ENCODE results near the gene NIT1.

- TF ChIP-seq CTCF (IDR thresholded peaks at IDR 0.05 in 2 of 3, conservative IDR thresholded peaks at IDR 0.05 in 1 of 3; ENCODE audit: borderline replicate concordance in 1 of 3, insufficient read depth in 1 of 3, low read depth in 2 of 3, low read length in 2 of 3) (no peak), SIN3A (IDR thresholded peaks at IDR 0.05; ENCODE audit: low read depth) (no peak), EZH2 (IDR thresholded peaks at IDR 0.05) (no peak), EGR1 (IDR thresholded peaks at IDR 0.05; ENCODE audit: low read depth) (no peak), ZBTB33 (IDR thresholded peaks at IDR 0.05; ENCODE audit: extremely low read depth, insufficient replicate concordance, low read length) (no peak), YY1 (IDR thresholded peaks at IDR 0.05; ENCODE audit: extremely low read depth, insufficient replicate concordance, low read depth, low read length) (no peak), MAX (IDR thresholded peaks at IDR 0.05) (no peak), POLR2A (IDR thresholded peaks at IDR 0.05; ENCODE audit: borderline replicate concordance, extremely low read depth, insufficient read depth, insufficient read length) (no peak), JUND (IDR thresholded peaks at IDR 0.05) (no peak), POLR2AphosphoS5 (IDR thresholded peaks at IDR 0.05; ENCODE audit: low read depth, low read length) (no peak)
These were observed 21.9 kb upstream of the NIT1 start for GRCh38 chr1:161096015-161096414.

All from HCT116 (cell line).